CD4-positive, alpha-beta T cell treated with Interleukin-6 at 100 ng/mL for 8 hours (primary cell): ENCODE results near the gene DUSP8.

Source experiments
- DNase-seq: peaks from one replicate; pipeline ENCODE4 v3.0.0-alpha.2; 2020; ENCODE audit warnings: mixed read lengths, low spot score

The DUSP8 gene

DNA sequence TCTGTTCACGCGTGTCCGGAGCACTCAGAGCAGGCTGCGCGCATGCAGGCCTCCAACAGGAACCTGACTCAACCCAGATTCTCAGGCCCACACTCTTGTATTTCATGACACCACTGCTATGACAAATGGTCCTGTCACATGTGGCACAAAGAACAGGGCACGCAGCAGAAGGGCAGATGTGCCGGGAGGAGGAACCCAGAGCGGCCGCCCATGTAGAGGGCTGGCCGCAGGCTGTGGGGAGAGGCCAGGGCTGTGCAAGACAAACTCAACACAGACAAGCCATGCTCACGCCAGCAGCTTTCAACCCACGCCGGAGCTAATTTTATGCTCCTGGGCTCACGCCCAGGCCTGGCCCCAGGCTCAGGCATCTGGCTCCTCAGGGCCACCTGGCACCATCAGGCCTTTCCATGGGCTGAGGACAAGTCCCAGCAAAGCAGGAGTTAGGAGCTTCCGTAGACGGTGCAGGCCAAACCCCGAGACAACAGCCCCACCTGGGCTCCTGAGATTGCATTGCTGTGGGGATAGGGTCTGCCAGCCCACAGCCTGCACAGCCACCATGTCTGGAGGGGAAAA is 40.0 kb downstream of the DUSP8 start:
- no peak for DNase-seq

- DNase-seq = no peak
Observed at GRCh38 chr11:1531449-1532013, 40.5 kb downstream of the DUSP8 start.

DNA sequence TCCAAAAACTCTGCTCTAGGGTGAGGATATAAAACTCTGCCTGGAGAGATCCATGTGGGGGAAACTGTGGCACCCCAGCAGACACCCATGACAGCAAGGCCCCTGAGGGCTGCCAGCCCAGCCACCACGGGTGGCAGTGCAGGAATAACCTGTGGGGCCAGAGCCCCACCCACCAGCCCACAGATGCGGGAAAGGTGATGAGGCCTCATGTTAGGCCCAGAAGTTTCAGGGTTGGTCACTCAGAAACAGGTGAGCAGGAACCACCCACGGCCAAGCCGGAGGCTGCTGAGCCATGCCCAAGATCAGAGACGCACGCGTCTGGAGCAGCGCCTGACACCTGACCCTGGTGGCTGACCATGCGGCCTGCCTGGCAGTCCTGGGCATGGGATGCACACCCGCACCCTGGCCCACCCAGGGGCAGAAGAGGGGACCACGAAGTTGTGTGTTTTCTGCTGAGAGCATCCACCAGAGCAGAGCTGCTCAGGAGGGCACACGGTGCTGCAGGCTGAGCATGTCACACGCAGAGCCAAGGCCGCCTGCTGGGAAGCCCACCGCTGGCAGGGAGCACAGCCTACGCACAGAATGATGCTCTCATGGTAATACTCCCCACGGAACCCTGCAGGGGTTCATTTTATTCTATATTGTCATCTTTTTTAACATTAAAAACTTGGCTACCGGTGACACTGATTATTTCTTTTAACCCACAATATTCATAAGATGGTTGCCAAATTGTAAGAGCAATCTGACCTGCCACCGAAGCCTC is 41.2 kb downstream of the DUSP8 start:
- no peak for DNase-seq

DNA sequence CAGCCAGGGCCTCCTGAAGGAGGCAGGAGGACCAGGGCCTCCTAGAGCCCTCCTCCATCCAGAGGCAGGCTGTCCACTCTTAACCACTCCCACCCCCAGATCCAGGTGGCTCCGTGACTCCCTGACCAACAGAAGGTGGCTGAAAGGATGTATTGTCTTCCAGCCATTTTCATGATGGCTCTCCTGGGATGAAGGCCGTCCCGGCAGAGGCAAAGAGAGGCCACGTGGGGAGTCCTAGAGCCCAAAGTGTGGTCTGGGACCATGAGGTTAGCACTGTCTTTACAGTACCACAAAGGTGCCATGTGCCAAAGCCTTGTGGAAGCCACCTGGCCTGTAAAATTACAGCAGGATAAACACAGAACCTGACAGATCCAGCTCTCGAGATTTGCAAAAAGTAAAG is 42.3 kb downstream of the DUSP8 start:
- DNase-seq = no peak

GRCh38 chr11:1529286-1529685 is 42.8 kb downstream of the DUSP8 start:
- no peak for DNase-seq

- no peak for DNase-seq
Observed at GRCh38 chr11:1528710-1529109, 43.4 kb downstream of the DUSP8 start.

DNA sequence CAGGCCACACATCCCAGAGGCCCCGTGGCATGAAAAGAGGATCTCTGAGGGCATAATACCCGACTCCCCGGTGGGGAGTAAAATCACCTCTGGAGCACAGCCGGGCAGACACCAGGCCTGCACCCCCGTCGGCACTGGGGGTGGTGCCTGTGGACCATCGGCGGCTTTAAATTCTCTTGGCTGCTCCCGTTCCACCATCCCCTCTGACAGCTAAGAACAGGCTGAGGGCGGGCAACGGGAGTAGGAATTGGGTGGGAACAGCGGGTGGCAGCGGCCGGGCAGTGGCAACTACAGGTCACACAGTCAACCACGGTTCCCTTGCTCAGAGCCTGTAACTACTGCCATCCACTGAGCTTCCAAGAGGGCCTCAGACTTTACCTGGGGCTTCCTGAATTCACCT is 45.3 kb downstream of the DUSP8 start:
- no peak for DNase-seq

GRCh38 chr11:1523779-1524178 is 48.3 kb downstream of the DUSP8 start:
- DNase-seq = no peak

DNA sequence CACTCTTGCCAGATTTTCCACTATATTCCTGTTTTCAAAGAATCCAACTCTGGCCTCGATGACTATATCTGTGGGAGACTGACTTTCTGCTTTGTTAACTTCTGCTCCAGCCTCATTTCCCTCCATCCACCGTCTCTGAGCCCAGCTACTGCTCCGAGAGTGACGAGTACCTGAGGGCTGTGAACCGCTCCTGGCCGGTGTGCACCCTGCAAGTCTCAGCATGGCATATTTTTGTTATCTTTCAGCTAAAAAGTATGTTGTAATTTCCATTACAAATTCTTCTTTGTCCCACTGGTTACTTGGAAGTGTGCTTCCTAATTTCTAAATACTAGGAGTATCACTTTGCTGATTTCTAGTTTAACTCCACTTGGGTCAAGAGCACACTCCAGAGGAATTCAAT is 49.0 kb downstream of the DUSP8 start:
- no peak for DNase-seq

DNA sequence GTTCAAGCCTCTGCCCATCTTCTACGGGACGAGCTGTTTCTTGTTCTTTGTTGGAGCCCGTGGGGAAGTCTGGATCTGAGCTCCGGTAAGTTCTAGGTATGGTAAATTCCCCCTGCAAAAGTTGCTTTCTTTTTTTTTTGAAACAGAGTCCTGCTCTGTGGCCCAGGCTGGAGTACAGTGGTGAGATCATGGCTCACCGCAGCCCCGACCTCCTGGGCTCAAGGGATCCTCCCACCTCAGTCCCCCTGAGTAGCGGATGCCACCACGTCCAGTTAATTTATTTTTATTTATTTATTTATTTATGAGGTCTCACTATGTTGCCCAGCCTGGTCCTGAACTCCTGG is 50.0 kb downstream of the DUSP8 start:
- no peak for DNase-seq

GRCh38 chr11:1521382-1522080 is 50.5 kb downstream of the DUSP8 start:
- DNase-seq = no peak

GRCh38 chr11:1520663-1521267 is 51.3 kb downstream of the DUSP8 start:
- no peak for DNase-seq

DNA sequence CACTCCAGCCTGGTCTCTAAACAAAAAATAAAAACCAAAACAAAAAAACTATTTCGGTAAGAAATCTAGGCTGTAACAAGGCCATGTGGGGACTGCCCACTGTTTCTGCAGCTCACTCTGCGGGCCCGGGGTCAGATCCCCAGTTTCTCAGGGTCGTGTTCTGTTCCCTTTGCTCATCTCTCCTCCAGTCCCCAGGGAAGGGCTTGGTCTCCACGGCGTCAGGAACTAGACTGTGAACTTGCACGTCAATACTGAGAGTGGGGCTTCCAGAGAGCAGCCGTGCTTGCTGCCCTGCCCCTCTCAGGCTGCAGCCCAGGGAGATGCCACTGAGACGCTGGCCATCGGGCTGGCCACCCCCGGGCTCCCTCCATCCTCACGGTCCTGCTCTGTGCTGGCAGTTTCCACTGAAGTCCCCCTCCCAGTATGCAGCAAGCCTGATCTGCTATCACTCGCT is 51.8 kb downstream of the DUSP8 start:
- DNase-seq = no peak

DNA sequence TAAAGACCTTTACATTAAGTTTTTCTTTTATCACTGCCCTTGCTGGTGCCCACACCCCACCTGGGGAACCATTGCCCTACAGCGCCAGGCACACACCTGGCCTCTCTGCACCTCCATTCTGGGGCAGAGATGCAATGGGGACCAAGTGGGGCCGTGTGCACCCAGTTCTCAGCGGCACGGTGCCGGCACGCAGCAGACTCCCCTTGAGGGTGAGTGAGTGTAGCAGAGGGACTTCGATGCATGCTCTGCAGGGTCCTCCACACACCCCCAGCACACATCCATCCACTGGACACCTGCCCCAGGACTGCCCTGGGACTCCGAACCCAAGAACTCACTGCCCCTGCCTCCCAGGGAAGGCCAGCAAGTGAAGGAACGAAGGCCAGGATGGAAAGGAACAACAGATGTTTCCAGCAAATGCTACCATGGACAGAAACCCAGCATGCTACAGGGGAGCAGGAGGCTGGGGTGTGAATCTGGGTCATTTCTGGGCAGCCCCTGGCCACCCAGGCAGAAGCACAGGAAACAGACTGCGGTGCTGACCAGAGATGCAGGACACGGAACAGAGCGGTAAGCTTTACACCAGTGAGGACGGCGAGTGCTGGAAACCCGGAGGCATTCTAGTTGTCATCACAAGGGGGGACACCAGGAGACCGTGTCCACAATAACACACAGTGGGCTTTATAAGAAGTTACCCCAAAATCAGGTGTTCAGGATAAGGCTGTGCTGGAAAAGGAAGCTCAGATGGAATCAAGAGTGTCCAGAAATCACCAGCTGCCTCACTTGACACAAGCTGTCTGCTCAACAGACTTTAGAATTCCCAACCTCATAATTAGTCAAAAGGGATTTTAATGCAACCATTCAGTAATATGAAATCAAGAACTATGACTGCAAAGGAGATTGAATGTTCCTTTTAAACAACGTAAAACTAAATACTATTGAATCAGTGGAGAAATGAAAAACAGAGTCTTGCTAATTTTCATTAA is 52.8 kb downstream of the DUSP8 start:
- DNase-seq = no peak

- DNase-seq = no peak
Observed at GRCh38 chr11:1518301-1518700, 53.8 kb downstream of the DUSP8 start.

GRCh38 chr11:1517117-1518005 is 54.7 kb downstream of the DUSP8 start:
- DNase-seq = no peak

- no peak for DNase-seq
Observed at GRCh38 chr11:1516273-1517067, 55.6 kb downstream of the DUSP8 start.

GRCh38 chr11:1515082-1516060 is 56.7 kb downstream of the DUSP8 start:
- DNase-seq = peak; percentile 56
